ENCODE data around the gene NOP9.

NOP9 gene

GRCh38 chr14:24255438-24255837, 44.2 kb upstream of the NOP9 start:
- DNase-seq (ENCODE audit: low read depth) = no peak
- H3K4me3 ChIP-seq (ENCODE audit: low read depth, low read length) = no peak overlapping the region
- no peak for TF ChIP-seq CTCF (IDR thresholded peaks at IDR 0.05; ENCODE audit: control insufficient read depth, extremely low read depth, insufficient read depth)

GRCh38 chr14:24255931-24256711, 43.5 kb upstream of the NOP9 start:
- no peak for TF ChIP-seq CTCF (IDR thresholded peaks at IDR 0.05; ENCODE audit: control insufficient read depth, extremely low read depth, insufficient read depth)
- H3K4me3 ChIP-seq (ENCODE audit: low read depth, low read length) = no peak overlapping the region
- no peak for DNase-seq (ENCODE audit: low read depth)

- TF ChIP-seq CTCF (IDR thresholded peaks at IDR 0.05; ENCODE audit: control insufficient read depth, extremely low read depth, insufficient read depth) = no peak
- no peak for DNase-seq (ENCODE audit: low read depth)
- H3K4me3 ChIP-seq (ENCODE audit: low read depth, low read length) = no peak overlapping the region
Measured at GRCh38 chr14:24256960-24257359, 42.7 kb upstream of the NOP9 start.

GRCh38 chr14:24258119-24258518, 41.5 kb upstream of the NOP9 start:
- no peak for DNase-seq (ENCODE audit: low read depth)
- no peak for TF ChIP-seq CTCF (IDR thresholded peaks at IDR 0.05; ENCODE audit: control insufficient read depth, extremely low read depth, insufficient read depth)
- H3K4me3 ChIP-seq (ENCODE audit: low read depth, low read length) = no peak overlapping the region

GRCh38 chr14:24258548-24259265, 40.9 kb upstream of the NOP9 start:
- no peak overlapping the region for H3K4me3 ChIP-seq (ENCODE audit: low read depth, low read length)
- no peak for DNase-seq (ENCODE audit: low read depth)
- TF ChIP-seq CTCF (IDR thresholded peaks at IDR 0.05; ENCODE audit: control insufficient read depth, extremely low read depth, insufficient read depth) = no peak

- TF ChIP-seq CTCF (IDR thresholded peaks at IDR 0.05; ENCODE audit: control insufficient read depth, extremely low read depth, insufficient read depth) = no peak
- no peak for DNase-seq (ENCODE audit: low read depth)
- H3K4me3 ChIP-seq (ENCODE audit: low read depth, low read length) = no peak overlapping the region
Measured at GRCh38 chr14:24259282-24260025, 40.2 kb upstream of the NOP9 start.
